ENCODE measurements around the gene MYCBP2.

The MYCBP2 gene

GRCh38 chr13:77326905-77327604, at the start of gene MYCBP2:
TSS of gene MYCBP2 (minus strand) at chr13:77327094. CDS start at chr13:77326775, 319 bp downstream.
- peak within 1 kb of the TSS; percentile 81 for H3K4me3 ChIP-seq (ENCODE audit: low read length)
- TF ChIP-seq CTCF (conservative IDR thresholded peaks at IDR 0.05; ENCODE audit: low read depth, low read length) = no peak
- DNase-seq (ENCODE audit: low read depth) = peak; percentile 96

GRCh38 chr13:77375560-77376108, 48.7 kb upstream of the MYCBP2 start:
- no peak overlapping the region for H3K4me3 ChIP-seq (ENCODE audit: low read length)
- peak; percentile 53 for DNase-seq (ENCODE audit: low read depth)
- no peak for TF ChIP-seq CTCF (conservative IDR thresholded peaks at IDR 0.05; ENCODE audit: low read depth, low read length)

GRCh38 chr13:77374786-77375185, 47.9 kb upstream of the MYCBP2 start:
- DNase-seq (ENCODE audit: low read depth) = no peak
- no peak for TF ChIP-seq CTCF (conservative IDR thresholded peaks at IDR 0.05; ENCODE audit: low read depth, low read length)
- no peak overlapping the region for H3K4me3 ChIP-seq (ENCODE audit: low read length)

- no peak for TF ChIP-seq CTCF (conservative IDR thresholded peaks at IDR 0.05; ENCODE audit: low read depth, low read length)
- no peak for DNase-seq (ENCODE audit: low read depth)
- H3K4me3 ChIP-seq (ENCODE audit: low read length) = no peak overlapping the region
Observed at GRCh38 chr13:77374339-77374738, 47.4 kb upstream of the MYCBP2 start.

- DNase-seq (ENCODE audit: low read depth) = no peak
- no peak overlapping the region for H3K4me3 ChIP-seq (ENCODE audit: low read length)
- TF ChIP-seq CTCF (conservative IDR thresholded peaks at IDR 0.05; ENCODE audit: low read depth, low read length) = no peak
Observed at GRCh38 chr13:77373502-77373901, 46.6 kb upstream of the MYCBP2 start.

- H3K4me3 ChIP-seq (ENCODE audit: low read length) = no peak overlapping the region
- TF ChIP-seq CTCF (conservative IDR thresholded peaks at IDR 0.05; ENCODE audit: low read depth, low read length) = no peak
- DNase-seq (ENCODE audit: low read depth) = no peak
Observed at GRCh38 chr13:77372275-77372674, 45.4 kb upstream of the MYCBP2 start.

GRCh38 chr13:77370888-77371287, 44.0 kb upstream of the MYCBP2 start:
- no peak for TF ChIP-seq CTCF (conservative IDR thresholded peaks at IDR 0.05; ENCODE audit: low read depth, low read length)
- H3K4me3 ChIP-seq (ENCODE audit: low read length) = no peak overlapping the region
- no peak for DNase-seq (ENCODE audit: low read depth)
